Measurements from ENCODE around the gene C10orf71.

Gene C10orf71

DNA sequence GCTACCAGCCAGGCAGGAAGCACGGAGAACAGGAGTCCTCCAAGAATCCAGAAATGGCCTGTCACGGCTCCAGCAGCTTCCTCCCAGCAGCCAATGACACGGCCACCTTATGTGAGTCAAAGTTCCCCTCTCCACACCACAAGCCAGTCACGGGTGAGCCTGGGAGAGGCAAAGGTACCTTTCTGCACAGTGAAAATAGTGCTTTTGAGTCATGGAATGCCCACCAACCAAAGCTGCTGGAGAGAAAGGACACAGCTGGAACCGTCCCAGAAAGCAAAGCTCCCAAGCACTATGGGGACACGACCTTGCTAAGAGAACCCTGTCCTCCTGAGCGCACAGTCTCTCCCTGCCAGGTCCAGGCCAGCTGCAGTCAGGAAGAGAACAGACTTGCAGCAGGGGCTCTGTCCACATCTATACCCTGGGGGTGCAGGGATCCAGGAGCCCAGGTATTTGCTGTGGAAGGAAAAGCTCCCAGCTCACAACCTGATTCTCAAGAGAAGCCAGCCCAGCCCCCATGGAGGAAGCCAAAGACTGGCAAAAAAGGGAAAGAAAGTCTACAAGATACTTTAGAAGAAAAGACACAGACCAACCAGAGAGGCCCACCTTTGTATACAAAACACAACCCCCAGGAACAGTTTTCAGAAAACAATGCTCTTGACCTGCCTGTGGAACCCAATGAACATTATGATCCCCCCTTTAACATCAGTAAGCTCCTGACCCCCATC lies 24.4 kb downstream of the C10orf71 start:
- no peak for DNase-seq (ENCODE audit: low read depth)
- TF ChIP-seq, protein P1, sequence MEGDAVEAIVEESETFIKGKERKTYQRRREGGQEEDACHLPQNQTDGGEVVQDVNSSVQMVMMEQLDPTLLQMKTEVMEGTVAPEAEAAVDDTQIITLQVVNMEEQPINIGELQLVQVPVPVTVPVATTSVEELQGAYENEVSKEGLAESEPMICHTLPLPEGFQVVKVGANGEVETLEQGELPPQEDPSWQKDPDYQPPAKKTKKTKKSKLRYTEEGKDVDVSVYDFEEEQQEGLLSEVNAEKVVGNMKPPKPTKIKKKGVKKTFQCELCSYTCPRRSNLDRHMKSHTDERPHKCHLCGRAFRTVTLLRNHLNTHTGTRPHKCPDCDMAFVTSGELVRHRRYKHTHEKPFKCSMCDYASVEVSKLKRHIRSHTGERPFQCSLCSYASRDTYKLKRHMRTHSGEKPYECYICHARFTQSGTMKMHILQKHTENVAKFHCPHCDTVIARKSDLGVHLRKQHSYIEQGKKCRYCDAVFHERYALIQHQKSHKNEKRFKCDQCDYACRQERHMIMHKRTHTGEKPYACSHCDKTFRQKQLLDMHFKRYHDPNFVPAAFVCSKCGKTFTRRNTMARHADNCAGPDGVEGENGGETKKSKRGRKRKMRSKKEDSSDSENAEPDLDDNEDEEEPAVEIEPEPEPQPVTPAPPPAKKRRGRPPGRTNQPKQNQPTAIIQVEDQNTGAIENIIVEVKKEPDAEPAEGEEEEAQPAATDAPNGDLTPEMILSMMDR (IDR thresholded peaks at IDR 0.05; ENCODE audit: insufficient read depth, low read depth, low read length, missing control alignments) = no peak
- H3K4me3 ChIP-seq (ENCODE audit: low read depth, low read length) = no peak overlapping the region

DNA sequence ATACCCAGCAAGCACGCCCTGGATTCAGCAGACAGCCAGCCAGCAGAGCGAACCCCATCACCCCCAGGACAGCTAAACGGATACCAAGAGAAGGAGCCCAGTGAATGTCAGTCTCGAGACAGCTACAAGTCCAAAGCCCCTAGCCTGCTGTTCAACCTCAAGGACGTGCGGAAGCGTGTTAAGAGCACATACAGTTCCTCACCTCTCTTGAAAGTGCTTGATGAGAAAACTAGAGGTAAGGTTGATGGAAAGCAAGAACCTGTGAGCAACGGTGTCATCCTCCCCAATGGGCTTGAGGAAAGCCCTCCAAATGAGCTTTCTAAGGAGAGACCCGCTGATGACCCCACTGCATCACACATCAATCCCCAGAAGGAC lies 24.9 kb downstream of the C10orf71 start:
- DNase-seq (ENCODE audit: low read depth) = no peak
- TF ChIP-seq, protein P1 (IDR thresholded peaks at IDR 0.05; ENCODE audit: insufficient read depth, low read depth, low read length, missing control alignments) = no peak
- H3K4me3 ChIP-seq (ENCODE audit: low read depth, low read length) = no peak overlapping the region

DNA sequence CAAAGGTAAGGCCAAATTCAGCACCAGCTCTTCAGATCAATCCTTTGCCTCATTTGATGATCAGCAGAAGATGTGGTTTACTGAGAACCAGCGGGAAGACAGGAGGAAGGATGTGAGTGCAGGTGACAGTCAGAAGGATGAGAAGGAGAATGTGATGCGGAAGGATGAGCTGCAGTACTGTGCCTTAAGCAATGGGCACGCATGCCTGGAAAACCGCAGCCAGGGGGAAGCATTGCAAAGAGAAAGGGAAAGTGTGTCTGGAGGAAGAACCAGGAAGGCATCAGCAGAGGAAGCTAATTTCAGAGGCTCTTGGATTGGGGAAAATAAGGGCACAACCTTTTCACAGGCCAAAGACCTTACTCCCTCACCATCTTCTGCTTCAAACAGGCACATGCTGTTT lies 25.7 kb downstream of the C10orf71 start:
- H3K4me3 ChIP-seq (ENCODE audit: low read depth, low read length) = no peak overlapping the region
- TF ChIP-seq, protein P1 (IDR thresholded peaks at IDR 0.05; ENCODE audit: insufficient read depth, low read depth, low read length, missing control alignments) = no peak
- DNase-seq (ENCODE audit: low read depth) = no peak

DNA sequence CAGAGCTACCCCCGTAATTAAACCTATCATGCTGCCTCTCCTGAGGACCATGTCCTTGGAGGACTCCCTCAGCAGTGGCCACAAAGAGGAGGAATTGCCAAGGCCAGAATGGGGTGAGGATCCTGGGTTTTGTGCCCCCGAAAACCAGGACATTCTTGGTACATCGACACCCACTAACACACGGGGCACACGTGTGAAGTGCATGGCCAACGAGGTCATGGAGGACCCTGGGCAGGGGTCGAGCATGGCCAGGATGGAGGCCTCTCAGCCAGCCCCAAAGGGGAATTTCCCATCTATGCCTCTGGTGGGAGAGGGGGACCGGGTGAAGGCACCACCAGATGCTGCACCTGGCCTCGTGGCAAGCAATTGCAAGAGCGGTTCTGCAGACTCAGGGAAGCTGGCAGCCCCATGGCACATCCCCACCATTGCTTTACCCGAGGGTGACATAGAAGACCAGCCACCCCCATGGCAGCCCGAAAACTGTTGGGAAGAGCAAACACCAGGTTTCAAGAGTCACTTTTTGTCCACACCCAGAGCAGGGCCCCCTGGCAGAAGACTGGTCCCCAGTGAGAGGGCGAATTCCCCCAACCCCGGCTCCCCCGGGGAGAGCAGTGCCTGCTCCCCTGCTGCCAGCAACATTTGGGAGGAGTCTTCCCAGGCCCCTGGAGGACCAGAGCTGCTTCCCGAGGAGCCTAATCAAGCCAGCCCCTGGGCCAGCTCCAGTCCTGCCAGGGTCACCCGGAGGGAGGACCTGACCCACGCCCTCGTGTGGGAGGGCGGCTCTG lies 26.4 kb downstream of the C10orf71 start:
- TF ChIP-seq, protein P1 (IDR thresholded peaks at IDR 0.05; ENCODE audit: insufficient read depth, low read depth, low read length, missing control alignments) = no peak
- DNase-seq (ENCODE audit: low read depth) = no peak
- no peak overlapping the region for H3K4me3 ChIP-seq (ENCODE audit: low read depth, low read length)

DNA sequence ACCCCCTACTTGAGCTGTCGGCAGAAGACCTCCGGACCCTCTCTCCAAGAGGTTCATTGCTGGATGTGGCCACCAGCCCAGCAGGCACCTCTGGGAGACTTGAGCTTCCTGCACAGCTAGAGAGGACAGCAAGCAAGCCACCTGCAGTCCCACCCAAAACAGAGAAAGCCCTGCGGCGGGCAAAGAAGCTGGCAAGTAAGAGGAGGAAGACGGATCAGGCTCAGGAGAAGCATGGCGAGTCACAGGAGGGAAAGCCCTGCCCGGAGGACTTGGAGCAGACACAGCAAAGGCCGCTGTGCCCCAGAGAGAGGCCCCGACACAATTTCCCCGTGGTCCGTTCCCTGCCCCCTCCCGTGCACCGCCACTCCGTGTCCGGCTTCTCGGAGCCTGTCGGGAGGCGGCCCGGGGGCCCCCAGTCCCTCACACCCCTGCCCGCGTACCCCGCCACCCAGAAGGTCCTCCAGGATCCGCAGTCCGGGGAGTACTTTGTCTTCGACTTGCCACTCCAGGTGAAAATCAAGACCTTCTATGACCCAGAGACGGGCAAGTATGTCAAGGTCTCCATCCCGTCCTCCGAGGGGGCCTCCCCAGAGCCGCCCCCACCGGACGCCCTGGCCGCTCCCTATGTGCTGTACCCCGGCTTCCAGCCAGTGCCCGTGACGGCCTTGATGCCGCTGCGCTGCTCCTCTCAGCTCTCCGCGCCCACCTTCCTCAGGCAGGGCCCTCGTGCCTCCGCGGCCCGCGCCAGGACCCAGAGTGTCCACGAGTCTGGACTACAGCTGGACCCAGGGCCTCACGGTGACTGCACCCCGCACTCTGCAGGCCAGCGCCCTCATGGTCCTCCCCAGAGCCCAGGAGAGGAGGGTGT lies 27.2 kb downstream of the C10orf71 start:
- DNase-seq (ENCODE audit: low read depth) = no peak
- TF ChIP-seq, protein P1 (IDR thresholded peaks at IDR 0.05; ENCODE audit: insufficient read depth, low read depth, low read length, missing control alignments) = no peak
- no peak overlapping the region for H3K4me3 ChIP-seq (ENCODE audit: low read depth, low read length)

DNA sequence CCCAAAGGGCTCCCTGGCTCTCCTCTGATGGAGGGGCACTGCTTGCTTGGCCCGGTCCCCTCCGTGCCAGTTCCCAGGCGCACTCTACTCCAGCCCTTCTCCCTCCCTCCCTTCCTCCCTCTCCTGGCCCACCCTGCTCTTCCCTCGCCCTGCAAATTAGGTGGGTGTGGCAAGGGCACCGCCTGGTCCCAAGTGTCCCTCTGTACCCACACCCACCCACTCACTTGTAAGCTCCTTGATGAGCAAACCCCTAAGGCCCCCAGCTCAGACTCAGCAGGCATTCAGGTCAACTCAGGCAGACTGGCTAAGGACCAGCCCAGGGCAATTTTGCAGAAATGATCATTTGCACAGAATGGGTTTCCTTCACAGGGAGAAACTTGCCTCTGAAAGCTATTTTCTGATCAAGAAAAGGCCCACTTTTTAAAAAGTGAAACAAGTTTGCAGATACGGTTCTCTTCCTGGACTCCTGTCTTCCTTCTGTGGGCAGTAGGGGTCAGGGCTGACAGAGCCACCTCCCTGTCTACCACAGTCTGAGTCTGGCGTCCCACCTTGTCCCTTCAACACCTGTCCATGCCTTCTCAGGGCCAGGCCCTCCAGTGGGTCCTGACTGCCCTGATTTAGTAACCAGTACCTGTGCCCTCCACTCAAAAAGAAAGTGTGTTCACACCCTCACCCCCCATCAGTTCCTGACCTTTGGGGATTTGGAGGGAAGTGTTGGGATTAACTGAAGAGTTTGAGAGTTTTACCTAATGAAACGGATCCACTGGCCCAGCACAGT lies 28.3 kb downstream of the C10orf71 start:
- TF ChIP-seq, protein P1 (IDR thresholded peaks at IDR 0.05; ENCODE audit: insufficient read depth, low read depth, low read length, missing control alignments) = no peak
- no peak overlapping the region for H3K4me3 ChIP-seq (ENCODE audit: low read depth, low read length)
- DNase-seq (ENCODE audit: low read depth) = no peak

All from GM12865 (cell line).